DMS79 treated with DMSO at 0.1 percent for 48 hours (cell line): Measurements from ENCODE around the gene CLASP1.
"Not testable (repeated sequence)": the region's sequence is repeated elsewhere in the genome, so short reads cannot be mapped to it uniquely, and the experiment has no call there.

ENCODE experiments used
- DNase-seq: peaks from one replicate; lab custom pipeline; 2025; lab: John Stamatoyannopoulos, UW

CLASP1 gene

GRCh38 chr2:121502781-121503180 is 146.5 kb downstream of the CLASP1 start:
- DNase-seq = no peak

- DNase-seq = no peak
Measured at GRCh38 chr2:121502246-121502645, 147.0 kb downstream of the CLASP1 start.

- DNase-seq = no peak
Measured at GRCh38 chr2:121501554-121501953, 147.7 kb downstream of the CLASP1 start.

GRCh38 chr2:121501031-121501430 is 148.2 kb downstream of the CLASP1 start:
- no peak for DNase-seq

GRCh38 chr2:121498731-121499130 is 150.5 kb downstream of the CLASP1 start:
- no peak for DNase-seq

GRCh38 chr2:121492409-121492808 is 156.9 kb downstream of the CLASP1 start:
- DNase-seq = no peak

- DNase-seq = peak; percentile 25
Measured at GRCh38 chr2:121491518-121491917, 157.7 kb downstream of the CLASP1 start.

- DNase-seq = no peak
Measured at GRCh38 chr2:121490584-121491133, 158.6 kb downstream of the CLASP1 start.

GRCh38 chr2:121489911-121490583 is 159.2 kb downstream of the CLASP1 start:
- peak; percentile 38 for DNase-seq

GRCh38 chr2:121489284-121489683 is 160.0 kb downstream of the CLASP1 start:
- DNase-seq = peak; percentile 96

GRCh38 chr2:121486191-121486790 is 163.0 kb downstream of the CLASP1 start:
- no peak for DNase-seq

- no peak for DNase-seq
Measured at GRCh38 chr2:121485039-121485438, 164.2 kb downstream of the CLASP1 start.

- no peak for DNase-seq
Measured at GRCh38 chr2:121483846-121484245, 165.4 kb downstream of the CLASP1 start.

GRCh38 chr2:121483021-121483420 is 166.2 kb downstream of the CLASP1 start:
- DNase-seq = no peak

- peak; percentile 86 for DNase-seq
Measured at GRCh38 chr2:121480826-121481225, 168.4 kb downstream of the CLASP1 start.

- peak; percentile 91 for DNase-seq
Measured at GRCh38 chr2:121479882-121480522, 169.3 kb downstream of the CLASP1 start.

GRCh38 chr2:121478996-121479745 is 170.1 kb downstream of the CLASP1 start:
- no peak for DNase-seq

GRCh38 chr2:121478358-121478995 is 170.8 kb downstream of the CLASP1 start:
- DNase-seq = not testable (repeated sequence)

- no peak for DNase-seq
Measured at GRCh38 chr2:121476684-121477083, 172.6 kb downstream of the CLASP1 start.

- DNase-seq = no peak
Measured at GRCh38 chr2:121475811-121476571, 173.3 kb downstream of the CLASP1 start.

- peak; percentile 10 for DNase-seq
Measured at GRCh38 chr2:121473512-121473911, 175.8 kb downstream of the CLASP1 start.
